DOHH2 (cell line): ENCODE measurements around the gene RPL29.

ENCODE experiments used
- CTCF ChIP-seq: fragments of 200-600 bp; sonication (generic); IDR thresholded peaks from one replicate; pipeline ENCODE4 v1.5.1; 2014; ENCODE audit warnings: antibody characterized with exemption, mild to moderate bottlenecking, low read depth, low read length; ENCODE audit not compliant: poor library complexity, severe bottlenecking
- EZH2phosphoT487 ChIP-seq: fragments of 200-600 bp; sonication (generic); IDR thresholded peaks from 2 replicates; pipeline ENCODE4 v1.6.1; 2017; ENCODE audit warnings: borderline replicate concordance, mild to moderate bottlenecking, antibody characterized with exemption, low read length, moderate library complexity, mixed read lengths

DNA sequence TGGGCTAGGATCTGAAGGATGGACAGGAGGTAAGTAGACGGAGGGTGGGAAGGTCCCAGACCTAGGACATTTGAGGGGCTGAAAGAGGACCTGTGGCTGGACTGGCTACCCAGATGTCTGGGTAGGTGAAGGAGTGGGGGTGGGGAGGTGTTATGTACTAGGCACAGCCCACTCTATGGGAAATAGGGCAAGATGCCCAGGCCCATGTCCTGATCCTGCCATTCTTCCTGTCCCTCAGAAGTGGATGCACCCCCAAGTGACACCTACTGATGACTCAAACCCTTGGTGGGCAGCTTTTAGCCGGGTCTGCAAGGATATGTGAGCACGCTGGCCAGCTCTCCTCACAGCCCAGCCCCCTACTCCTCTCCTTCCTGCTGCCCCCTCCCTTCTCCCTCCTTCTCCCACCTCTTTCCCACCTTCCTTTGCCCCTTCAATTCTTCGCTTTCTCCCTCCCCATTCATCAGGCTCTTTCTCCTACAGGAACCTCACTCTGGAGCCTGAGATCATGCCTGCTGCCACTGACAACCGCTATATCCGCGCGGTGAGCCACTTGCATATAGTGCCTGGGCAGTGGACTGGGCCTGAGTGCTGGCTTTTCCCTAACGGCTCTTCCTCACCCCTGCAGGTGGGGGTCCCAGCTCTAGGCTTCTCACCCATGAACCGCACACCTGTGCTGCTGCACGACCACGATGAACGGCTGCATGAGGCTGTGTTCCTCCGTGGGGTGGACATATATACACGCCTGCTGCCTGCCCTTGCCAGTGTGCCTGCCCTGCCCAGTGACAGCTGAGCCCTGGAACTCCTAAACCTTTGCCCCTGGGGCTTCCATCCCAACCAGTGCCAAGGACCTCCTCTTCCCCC is 7.2 kb downstream of the RPL29 start:
- TF ChIP-seq EZH2phosphoT487 (no peak), CTCF (no peak)
